ENCODE measurements around the gene NOLC1. TPM values are rescaled to one million over a fixed set of nuclear protein-coding genes. Genes with fewer than 3 reads are reported as not detected.

The NOLC1 gene
- total RNA-seq, 1 experiment from 2014 or later = 165 TPM

DNA sequence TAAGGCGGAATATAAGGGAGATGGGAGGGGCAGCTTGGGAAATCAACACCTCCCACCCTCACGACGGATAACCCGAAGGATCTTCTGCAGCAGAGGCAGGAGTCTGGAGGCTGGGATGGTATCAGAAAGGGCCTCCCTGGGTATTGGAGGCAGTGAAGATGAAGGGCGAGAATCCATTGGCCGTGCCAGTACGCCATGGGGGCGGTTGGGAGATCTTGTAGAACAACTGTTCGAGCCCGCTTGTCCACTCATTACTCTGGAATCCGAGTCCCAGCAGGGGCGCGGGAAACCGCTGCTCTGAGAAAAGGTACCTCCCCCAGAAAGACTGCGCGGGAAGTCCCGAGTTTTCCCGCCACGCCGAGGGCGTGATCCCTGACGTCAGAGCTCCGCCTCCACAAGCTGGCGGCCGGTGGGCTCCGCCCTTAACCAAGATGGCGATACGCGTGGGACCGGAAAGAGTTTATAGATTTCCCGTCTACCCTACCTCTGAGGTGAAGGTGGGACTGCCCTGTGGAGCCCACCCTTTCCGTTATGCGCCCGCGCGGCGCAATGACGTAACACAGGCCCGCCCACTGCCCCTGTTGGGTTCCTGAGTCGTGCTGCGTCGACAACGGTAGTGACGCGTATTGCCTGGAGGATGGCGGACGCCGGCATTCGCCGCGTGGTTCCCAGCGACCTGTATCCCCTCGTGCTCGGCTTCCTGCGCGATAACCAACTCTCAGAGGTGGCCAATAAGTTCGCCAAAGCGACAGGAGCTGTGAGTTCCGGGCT is at the start of gene NOLC1 (continued):
- TF ChIP-seq, protein P1, sequence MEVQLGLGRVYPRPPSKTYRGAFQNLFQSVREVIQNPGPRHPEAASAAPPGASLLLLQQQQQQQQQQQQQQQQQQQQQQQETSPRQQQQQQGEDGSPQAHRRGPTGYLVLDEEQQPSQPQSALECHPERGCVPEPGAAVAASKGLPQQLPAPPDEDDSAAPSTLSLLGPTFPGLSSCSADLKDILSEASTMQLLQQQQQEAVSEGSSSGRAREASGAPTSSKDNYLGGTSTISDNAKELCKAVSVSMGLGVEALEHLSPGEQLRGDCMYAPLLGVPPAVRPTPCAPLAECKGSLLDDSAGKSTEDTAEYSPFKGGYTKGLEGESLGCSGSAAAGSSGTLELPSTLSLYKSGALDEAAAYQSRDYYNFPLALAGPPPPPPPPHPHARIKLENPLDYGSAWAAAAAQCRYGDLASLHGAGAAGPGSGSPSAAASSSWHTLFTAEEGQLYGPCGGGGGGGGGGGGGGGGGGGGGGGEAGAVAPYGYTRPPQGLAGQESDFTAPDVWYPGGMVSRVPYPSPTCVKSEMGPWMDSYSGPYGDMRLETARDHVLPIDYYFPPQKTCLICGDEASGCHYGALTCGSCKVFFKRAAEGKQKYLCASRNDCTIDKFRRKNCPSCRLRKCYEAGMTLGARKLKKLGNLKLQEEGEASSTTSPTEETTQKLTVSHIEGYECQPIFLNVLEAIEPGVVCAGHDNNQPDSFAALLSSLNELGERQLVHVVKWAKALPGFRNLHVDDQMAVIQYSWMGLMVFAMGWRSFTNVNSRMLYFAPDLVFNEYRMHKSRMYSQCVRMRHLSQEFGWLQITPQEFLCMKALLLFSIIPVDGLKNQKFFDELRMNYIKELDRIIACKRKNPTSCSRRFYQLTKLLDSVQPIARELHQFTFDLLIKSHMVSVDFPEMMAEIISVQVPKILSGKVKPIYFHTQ (CRISPR knock-in tag; IDR thresholded peaks at IDR 0.05) = no peak; the same call in 1 of the 2 replicates
- TF ChIP-seq, protein P2, sequence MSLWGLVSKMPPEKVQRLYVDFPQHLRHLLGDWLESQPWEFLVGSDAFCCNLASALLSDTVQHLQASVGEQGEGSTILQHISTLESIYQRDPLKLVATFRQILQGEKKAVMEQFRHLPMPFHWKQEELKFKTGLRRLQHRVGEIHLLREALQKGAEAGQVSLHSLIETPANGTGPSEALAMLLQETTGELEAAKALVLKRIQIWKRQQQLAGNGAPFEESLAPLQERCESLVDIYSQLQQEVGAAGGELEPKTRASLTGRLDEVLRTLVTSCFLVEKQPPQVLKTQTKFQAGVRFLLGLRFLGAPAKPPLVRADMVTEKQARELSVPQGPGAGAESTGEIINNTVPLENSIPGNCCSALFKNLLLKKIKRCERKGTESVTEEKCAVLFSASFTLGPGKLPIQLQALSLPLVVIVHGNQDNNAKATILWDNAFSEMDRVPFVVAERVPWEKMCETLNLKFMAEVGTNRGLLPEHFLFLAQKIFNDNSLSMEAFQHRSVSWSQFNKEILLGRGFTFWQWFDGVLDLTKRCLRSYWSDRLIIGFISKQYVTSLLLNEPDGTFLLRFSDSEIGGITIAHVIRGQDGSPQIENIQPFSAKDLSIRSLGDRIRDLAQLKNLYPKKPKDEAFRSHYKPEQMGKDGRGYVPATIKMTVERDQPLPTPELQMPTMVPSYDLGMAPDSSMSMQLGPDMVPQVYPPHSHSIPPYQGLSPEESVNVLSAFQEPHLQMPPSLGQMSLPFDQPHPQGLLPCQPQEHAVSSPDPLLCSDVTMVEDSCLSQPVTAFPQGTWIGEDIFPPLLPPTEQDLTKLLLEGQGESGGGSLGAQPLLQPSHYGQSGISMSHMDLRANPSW (CRISPR knock-in tag; conservative IDR thresholded peaks at IDR 0.05; ENCODE audit: low read depth) = no peak
- TF ChIP-seq, protein P3, sequence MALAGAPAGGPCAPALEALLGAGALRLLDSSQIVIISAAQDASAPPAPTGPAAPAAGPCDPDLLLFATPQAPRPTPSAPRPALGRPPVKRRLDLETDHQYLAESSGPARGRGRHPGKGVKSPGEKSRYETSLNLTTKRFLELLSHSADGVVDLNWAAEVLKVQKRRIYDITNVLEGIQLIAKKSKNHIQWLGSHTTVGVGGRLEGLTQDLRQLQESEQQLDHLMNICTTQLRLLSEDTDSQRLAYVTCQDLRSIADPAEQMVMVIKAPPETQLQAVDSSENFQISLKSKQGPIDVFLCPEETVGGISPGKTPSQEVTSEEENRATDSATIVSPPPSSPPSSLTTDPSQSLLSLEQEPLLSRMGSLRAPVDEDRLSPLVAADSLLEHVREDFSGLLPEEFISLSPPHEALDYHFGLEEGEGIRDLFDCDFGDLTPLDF (CRISPR knock-in tag; IDR thresholded peaks at IDR 0.05) = peak; percentile 94
- TF ChIP-seq GRHL2 (CRISPR knock-in tag; IDR thresholded peaks at IDR 0.05; ENCODE audit: insufficient replicate concordance, severe bottlenecking) (no peak), MLX (CRISPR knock-in tag; IDR thresholded peaks at IDR 0.05) (0 out of 2 replicates have a peak, but pooled peaks have one; percentile 1), SOX15 (CRISPR knock-in tag; IDR thresholded peaks at IDR 0.05) (no peak), SMAD3 (CRISPR knock-in tag; IDR thresholded peaks at IDR 0.05; ENCODE audit: borderline replicate concordance) (peak; percentile 94), CREM (CRISPR knock-in tag; IDR thresholded peaks at IDR 0.05) (peak; percentile 99), ZSCAN18 (CRISPR knock-in tag; IDR thresholded peaks at IDR 0.05) (peak; percentile 75; the same call in 1 of the 2 replicates), NFATC4 (CRISPR knock-in tag; IDR thresholded peaks at IDR 0.05) (peak; percentile 78), ZNF396 (CRISPR knock-in tag; IDR thresholded peaks at IDR 0.05; ENCODE audit: borderline replicate concordance) (no peak), IRF2 (CRISPR knock-in tag; IDR thresholded peaks at IDR 0.05; ENCODE audit: borderline replicate concordance, low read depth) (no peak; the same call in 1 of the 2 replicates)
- TF ChIP-seq, protein P4, sequence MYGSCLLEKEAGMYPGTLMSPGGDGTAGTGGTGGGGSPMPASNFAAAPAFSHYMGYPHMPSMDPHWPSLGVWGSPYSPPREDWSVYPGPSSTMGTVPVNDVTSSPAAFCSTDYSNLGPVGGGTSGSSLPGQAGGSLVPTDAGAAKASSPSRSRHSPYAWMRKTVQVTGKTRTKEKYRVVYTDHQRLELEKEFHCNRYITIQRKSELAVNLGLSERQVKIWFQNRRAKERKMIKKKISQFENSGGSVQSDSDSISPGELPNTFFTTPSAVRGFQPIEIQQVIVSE (CRISPR knock-in tag; IDR thresholded peaks at IDR 0.05; ENCODE audit: borderline replicate concordance) = no peak
- TF ChIP-seq, protein P5, sequence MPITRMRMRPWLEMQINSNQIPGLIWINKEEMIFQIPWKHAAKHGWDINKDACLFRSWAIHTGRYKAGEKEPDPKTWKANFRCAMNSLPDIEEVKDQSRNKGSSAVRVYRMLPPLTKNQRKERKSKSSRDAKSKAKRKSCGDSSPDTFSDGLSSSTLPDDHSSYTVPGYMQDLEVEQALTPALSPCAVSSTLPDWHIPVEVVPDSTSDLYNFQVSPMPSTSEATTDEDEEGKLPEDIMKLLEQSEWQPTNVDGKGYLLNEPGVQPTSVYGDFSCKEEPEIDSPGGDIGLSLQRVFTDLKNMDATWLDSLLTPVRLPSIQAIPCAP (CRISPR knock-in tag; IDR thresholded peaks at IDR 0.05) = no peak
